ENCODE measurements around the gene ADPRHL1. TPM values are rescaled to one million over a fixed set of nuclear protein-coding genes. Genes with fewer than 3 reads are reported as not detected.

ADPRHL1 gene
- total RNA-seq, 1 experiment from 2014 or later, result 11.5 TPM

GRCh38 chr13:113456116-113456702 lies 2.9 kb upstream of the ADPRHL1 start:
- Histone ChIP-seq H3K79me2 (ENCODE audit: low read depth) (no peaks in the 10 kb centered on the region), H3K27me3 (ENCODE audit: insufficient read depth, low read depth) (no peaks in the 10 kb centered on the region), H3K27ac (no peak overlapping the region), H3K4me1 (replicated peaks; ENCODE audit: insufficient read depth) (no peaks in the 10 kb centered on the region), H3K9me2 (ENCODE audit: insufficient read depth) (no peaks in the 10 kb centered on the region), H4K20me1 (ENCODE audit: insufficient read depth) (no peaks in the 10 kb centered on the region), H3F3A (ENCODE audit: insufficient read depth, low read depth) (0 out of 2 replicates have a peak, but pooled peaks cover 11% of the 10 kb centered on the region), H3K9me3 (ENCODE audit: insufficient read depth, low read depth) (no peaks in the 10 kb centered on the region), H3K36me3 (ENCODE audit: low read depth) (peaks cover 9% of the 10 kb centered on the region; the same call in 1 of the 2 replicates), H2AFZ (no peak overlapping the region), H3K4me2 (no peak overlapping the region), H3K4me3 (no peak overlapping the region)
- intact Hi-C loops (cut with micrococcal nuclease; ENCODE audit: unreplicated experiment), result loop anchor here (5.0 kb wide), 1 partner anchor 106 kb away; no protein-coding TSS in a partner anchor
- ChIA-PET POLR2A (ENCODE audit: unreplicated experiment) (no interaction called here), CTCF (no interaction called here)
- DNase-seq, result no peak
- BruUV-seq (replicated peaks), result no TSS peak
- TF ChIP-seq CTCF (conservative IDR thresholded peaks at IDR 0.05) (no peak), EZH2 (IDR thresholded peaks at IDR 0.05; ENCODE audit: low read depth) (no peak)

DNA sequence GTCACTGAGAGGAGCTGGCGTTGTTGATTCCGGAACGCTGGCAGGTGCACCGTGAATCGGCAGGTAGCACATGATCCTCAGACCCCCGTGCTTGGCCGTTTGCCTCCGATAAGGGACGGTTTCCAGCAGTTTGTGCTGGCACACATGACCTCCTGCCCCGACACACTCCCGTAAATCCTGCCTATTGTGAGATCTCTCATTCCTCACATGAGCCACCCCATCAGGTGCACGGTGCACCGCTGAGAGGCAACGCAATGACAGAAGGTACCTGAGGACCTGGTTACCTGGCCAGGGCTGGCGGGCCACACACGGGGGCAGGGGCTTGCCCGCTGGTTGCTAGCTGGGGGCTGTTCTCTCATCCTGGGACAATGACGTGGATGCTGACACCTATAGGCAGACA lies 2.1 kb upstream of the ADPRHL1 start:
- no peaks in the 10 kb centered on the region for H3K79me2 ChIP-seq (ENCODE audit: low read depth)
- no peak overlapping the region for H3K4me3 ChIP-seq
- no peak for DNase-seq
- peaks cover 15% of the 10 kb centered on the region; the same call in 1 of the 2 replicates for H3F3A ChIP-seq (ENCODE audit: insufficient read depth, low read depth)
- H3K27me3 ChIP-seq (ENCODE audit: insufficient read depth, low read depth), result no peaks in the 10 kb centered on the region
- peaks cover 9% of the 10 kb centered on the region; the same call in 1 of the 2 replicates for H3K36me3 ChIP-seq (ENCODE audit: low read depth)
- peaks cover 2% of the 10 kb centered on the region for H3K4me1 ChIP-seq (replicated peaks; ENCODE audit: insufficient read depth)
- no peak overlapping the region for H2AFZ ChIP-seq
- ChIA-PET POLR2A (ENCODE audit: unreplicated experiment) (no interaction called here), CTCF (no interaction called here)
- H3K4me2 ChIP-seq, result no peak overlapping the region
- intact Hi-C loops (cut with micrococcal nuclease; ENCODE audit: unreplicated experiment), result loop anchor here (5.0 kb wide), 1 partner anchor 107 kb away; no protein-coding TSS in a partner anchor
- BruUV-seq (replicated peaks), result no TSS peak
- no peaks in the 10 kb centered on the region for H3K9me2 ChIP-seq (ENCODE audit: insufficient read depth)
- no peak overlapping the region for H3K27ac ChIP-seq
- H3K9me3 ChIP-seq (ENCODE audit: insufficient read depth, low read depth), result no peaks in the 10 kb centered on the region
- TF ChIP-seq CTCF (conservative IDR thresholded peaks at IDR 0.05), result no peak
- TF ChIP-seq EZH2 (IDR thresholded peaks at IDR 0.05; ENCODE audit: low read depth), result no peak
- H4K20me1 ChIP-seq (ENCODE audit: insufficient read depth), result no peaks in the 10 kb centered on the region

DNA sequence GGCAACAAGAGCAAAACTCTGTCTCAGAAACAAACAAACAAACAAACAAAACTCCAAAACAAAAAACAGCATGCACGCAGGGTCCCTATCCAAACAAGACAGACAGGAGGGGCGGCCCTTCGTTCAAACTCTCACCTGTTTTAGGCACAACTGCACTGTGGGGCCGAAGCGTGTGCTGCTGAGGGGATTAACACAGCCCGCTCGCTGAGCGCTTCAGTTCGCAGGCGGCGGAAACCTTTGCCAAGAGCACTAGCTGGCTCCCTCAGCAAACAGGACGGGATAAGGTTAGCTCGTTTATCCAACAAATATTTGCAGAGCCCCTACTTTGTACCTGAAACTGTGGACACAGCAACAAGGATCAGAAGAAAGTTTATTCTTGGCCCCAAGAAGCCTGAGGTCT lies 1.6 kb upstream of the ADPRHL1 start:
- ChIA-PET POLR2A (ENCODE audit: unreplicated experiment) (no interaction called here), CTCF (no interaction called here)
- intact Hi-C loops (cut with micrococcal nuclease; ENCODE audit: unreplicated experiment), result loop anchor here (5.0 kb wide), 1 partner anchor 107 kb away; no protein-coding TSS in a partner anchor
- no peak overlapping the region for H3K4me2 ChIP-seq
- H3K36me3 ChIP-seq (ENCODE audit: low read depth), result peaks cover 9% of the 10 kb centered on the region; the same call in 1 of the 2 replicates
- no peak overlapping the region for H3K4me3 ChIP-seq
- H3K79me2 ChIP-seq (ENCODE audit: low read depth), result no peaks in the 10 kb centered on the region
- TF ChIP-seq CTCF (conservative IDR thresholded peaks at IDR 0.05) (no peak), EZH2 (IDR thresholded peaks at IDR 0.05; ENCODE audit: low read depth) (no peak)
- H3K27ac ChIP-seq, result no peak overlapping the region
- H3K4me1 ChIP-seq (replicated peaks; ENCODE audit: insufficient read depth), result peaks cover 6% of the 10 kb centered on the region
- no TSS peak for BruUV-seq (replicated peaks)
- H3K9me2 ChIP-seq (ENCODE audit: insufficient read depth), result no peaks in the 10 kb centered on the region
- DNase-seq, result no peak
- no peaks in the 10 kb centered on the region for H3K9me3 ChIP-seq (ENCODE audit: insufficient read depth, low read depth)
- no peak overlapping the region for H2AFZ ChIP-seq
- peaks cover 20% of the 10 kb centered on the region; the same call in 1 of the 2 replicates for H3F3A ChIP-seq (ENCODE audit: insufficient read depth, low read depth)
- H3K27me3 ChIP-seq (ENCODE audit: insufficient read depth, low read depth), result no peaks in the 10 kb centered on the region
- H4K20me1 ChIP-seq (ENCODE audit: insufficient read depth), result no peaks in the 10 kb centered on the region
